Hematopoietic multipotent progenitor cell treated with erythropoietin and hydrocortisone succinate and interleukin-3 and kit ligand, for 6 days (in vitro differentiated cells): ENCODE results near the gene RAPGEF1.

Experiments
- DNase-seq: peaks from one replicate; pipeline ENCODE4 v3.0.0-alpha.2; 2015

Gene RAPGEF1

GRCh38 chr9:131595696-131596429 is 144.0 kb downstream of the RAPGEF1 start:
- no peak for DNase-seq

DNA sequence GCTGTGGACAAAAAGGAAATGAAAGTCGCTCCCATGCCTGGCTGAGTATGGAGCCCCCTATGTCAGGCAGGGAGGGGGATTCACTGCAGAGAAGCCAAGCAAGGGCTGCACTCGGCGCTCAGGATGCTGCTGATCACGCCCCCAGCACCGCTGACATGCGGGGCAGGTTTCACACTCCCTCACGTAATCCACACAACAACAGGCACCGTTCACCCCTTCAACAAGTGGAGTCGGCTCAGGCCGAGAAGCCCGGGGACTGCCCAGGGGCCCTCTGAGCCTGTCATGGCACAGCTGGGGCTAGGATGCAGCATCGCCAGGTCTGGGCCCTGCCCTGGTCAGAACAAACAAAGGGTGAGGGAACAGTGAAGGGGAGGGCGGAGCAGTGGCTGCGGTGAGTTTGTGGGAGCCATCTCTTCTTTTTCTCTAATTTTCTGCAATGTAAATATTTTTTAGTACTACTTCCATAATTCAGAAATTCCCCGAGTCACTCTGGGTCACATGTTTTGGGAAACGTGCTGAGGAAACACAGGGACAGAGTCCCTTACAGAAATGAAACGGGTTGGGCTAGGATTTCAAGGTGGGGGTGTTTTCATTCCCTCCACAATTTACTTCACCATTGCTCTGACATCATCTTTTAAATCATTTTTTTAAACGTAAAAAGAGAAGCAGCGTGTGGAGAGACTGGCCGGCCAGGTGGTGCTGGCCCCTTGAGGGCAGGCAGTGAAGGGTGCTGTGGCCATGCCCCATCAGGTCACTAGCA is 144.8 kb downstream of the RAPGEF1 start:
- DNase-seq = no peak

- DNase-seq = no peak
Observed at GRCh38 chr9:131593936-131594665, 145.8 kb downstream of the RAPGEF1 start.

GRCh38 chr9:131593091-131593820 is 146.6 kb downstream of the RAPGEF1 start:
- no peak for DNase-seq

DNA sequence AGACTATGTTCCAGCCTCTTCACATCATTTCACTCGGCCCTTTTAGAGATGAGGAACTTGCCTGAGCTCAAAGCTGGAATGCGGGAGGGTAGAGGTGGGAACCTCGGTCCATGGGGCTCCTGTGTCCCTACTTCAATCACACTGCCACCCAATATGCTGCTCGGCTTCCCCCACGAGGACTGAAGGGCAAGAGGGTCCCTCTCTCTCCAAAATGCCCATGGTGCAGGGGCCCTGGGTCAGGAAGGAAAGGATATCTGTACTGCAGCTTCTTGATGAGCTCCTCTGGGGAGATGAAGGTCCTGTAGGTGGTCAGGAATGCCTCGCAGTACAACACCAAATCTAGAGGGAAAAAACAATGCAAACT is 148.0 kb downstream of the RAPGEF1 start:
- DNase-seq = no peak

DNA sequence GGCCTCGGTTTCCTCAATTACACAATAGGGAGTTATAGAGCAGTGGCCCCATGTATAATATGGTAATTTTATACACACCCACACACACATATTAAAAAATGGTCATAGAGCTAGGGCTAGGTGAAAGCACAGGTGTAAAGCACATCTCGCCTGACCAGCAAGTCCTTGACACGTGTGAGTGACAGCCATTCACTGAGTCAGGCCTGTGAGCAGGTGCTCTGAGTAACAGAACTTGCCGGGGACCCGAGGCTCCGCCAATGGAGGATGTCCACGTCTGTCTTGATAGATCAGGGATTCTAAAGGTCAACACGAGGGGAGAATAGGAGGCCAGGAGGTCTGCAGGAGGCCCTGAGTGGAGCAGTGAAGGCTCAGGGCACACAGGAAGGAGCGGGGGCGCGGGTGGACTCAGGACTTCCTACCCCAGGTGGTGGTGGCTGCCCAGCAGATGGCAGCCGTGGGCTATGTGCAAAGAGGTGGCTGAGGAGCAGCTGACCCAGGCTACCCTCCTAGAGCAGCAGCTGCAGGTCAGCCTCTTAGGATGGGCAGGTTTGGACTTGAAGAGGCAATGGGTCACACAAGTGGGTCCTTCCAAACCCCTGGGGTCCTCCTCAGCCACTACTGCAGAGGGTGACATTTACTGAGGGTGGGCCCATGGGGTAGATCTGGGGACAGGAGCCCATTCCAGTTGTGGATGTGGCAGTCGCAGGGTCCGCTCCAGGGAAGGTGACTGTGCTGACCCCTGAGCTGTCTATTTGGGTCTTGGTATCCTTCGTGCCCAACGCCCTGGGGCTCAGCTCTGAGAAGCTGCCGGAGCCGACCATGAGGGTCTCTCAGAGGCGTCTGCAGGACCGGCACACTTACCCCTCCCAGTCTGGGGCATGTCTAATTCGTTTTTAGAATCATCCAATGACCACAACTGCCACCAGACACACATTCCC is 148.7 kb downstream of the RAPGEF1 start:
- peak; percentile 91 for DNase-seq

DNA sequence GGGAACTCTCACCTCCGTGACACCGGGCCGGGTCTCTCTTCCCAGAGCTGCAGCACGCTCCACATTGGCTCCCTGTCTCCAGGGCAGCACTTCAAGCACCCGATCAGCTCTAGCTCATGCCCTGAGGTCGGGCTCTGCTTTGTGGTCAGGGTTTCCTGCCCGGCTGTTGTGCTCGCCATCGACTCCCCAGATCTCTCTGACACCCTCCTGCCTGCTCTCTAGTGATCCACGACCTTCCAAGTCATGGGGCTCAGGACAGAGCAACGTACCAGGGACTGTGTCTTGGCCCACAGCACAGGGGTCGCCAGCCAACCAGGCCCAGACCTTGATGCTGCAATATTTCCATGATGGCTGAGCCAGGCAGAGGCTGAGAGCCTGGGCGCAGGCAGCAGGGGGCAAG is 149.4 kb downstream of the RAPGEF1 start:
- peak; percentile 53 for DNase-seq

DNA sequence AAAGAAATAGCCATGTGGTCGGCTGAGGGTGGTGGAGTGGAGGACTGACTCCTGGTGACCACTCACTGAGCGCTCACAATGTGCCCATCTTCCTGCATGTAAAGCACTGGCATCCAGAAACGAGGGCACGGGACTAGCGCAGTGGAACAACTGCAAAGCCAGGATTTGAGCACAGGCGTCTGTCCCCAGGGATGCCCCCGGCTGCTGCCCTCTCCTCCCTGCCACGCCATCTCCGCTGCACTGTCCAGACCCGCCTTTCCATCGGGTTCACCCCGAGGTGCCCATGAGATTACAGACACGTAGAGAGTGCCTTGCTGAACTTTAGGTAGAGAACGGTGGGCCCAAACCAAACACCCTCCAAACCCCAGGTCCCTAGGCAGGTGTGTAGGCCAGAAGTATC is 149.9 kb downstream of the RAPGEF1 start:
- DNase-seq = no peak

DNA sequence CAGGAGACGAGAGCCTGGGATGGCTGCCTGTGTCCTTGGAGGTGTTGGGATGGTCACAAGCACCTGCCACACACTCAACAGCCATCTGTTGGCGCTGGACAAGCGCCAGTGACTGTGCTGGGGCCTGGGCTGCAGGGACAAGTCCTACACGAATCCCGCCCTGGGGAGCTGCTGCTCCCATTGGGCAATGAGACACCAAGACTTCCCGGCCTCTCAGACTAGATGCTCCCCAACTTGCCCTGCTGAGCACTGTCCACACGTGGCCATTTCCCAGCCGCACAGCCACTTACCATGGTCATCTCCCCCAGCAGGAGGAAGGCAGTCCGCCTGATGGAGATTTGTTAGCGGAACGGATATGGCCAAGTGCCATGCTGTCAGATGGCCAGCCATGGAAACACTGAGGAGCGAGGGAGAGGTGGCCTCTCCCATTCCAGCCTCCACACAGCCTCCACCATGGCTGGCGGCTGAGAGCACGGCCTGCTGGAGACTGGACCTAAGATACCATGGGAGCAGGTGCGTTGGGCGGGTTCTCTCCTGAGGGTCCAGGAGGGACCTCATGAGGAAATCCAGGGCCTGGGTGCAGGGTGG is 150.7 kb downstream of the RAPGEF1 start:
- no peak for DNase-seq

DNA sequence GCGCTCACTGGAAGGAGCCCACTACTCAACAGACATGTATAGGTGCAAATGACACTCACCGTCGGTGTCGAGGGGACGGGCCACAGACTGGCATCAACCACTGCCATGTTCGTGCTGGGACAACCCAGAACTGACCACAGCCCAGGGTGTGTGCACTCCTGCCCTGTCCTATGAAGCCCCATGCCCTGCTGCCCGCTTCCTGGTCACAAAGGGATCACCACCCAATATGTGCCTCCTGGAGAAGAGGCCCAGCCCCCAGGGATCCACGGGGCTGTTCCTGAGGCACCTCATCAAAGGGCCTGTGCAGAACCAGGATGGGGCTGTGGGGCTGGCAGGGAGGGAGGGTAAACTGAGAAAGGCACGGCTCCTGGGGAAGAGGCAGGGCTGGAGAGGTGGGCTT is 151.5 kb downstream of the RAPGEF1 start:
- no peak for DNase-seq

- DNase-seq = no peak
Observed at GRCh38 chr9:131587906-131588305, 152.0 kb downstream of the RAPGEF1 start.

GRCh38 chr9:131587331-131587730 is 152.5 kb downstream of the RAPGEF1 start:
- no peak for DNase-seq

GRCh38 chr9:131585375-131585774 is 154.5 kb downstream of the RAPGEF1 start:
- DNase-seq = peak; percentile 72

- peak; percentile 16 for DNase-seq
Observed at GRCh38 chr9:131584858-131585257, 155.0 kb downstream of the RAPGEF1 start.

GRCh38 chr9:131583836-131584555 is 155.9 kb downstream of the RAPGEF1 start:
- no peak for DNase-seq

DNA sequence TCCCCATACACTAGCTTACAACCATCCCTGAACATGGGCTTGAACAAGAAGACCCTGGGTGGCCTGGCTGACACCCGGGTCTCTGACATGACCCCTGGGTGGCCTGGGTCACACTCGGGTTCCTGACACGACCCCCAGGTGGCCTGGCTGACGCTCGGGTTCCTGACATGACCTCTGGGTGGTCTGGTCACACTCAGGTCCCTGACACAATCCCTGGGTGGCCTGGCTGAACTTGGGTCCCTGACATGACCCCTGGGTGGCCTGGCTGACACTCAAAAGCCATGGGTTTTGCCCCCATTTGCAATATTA is 156.6 kb downstream of the RAPGEF1 start:
- no peak for DNase-seq

DNA sequence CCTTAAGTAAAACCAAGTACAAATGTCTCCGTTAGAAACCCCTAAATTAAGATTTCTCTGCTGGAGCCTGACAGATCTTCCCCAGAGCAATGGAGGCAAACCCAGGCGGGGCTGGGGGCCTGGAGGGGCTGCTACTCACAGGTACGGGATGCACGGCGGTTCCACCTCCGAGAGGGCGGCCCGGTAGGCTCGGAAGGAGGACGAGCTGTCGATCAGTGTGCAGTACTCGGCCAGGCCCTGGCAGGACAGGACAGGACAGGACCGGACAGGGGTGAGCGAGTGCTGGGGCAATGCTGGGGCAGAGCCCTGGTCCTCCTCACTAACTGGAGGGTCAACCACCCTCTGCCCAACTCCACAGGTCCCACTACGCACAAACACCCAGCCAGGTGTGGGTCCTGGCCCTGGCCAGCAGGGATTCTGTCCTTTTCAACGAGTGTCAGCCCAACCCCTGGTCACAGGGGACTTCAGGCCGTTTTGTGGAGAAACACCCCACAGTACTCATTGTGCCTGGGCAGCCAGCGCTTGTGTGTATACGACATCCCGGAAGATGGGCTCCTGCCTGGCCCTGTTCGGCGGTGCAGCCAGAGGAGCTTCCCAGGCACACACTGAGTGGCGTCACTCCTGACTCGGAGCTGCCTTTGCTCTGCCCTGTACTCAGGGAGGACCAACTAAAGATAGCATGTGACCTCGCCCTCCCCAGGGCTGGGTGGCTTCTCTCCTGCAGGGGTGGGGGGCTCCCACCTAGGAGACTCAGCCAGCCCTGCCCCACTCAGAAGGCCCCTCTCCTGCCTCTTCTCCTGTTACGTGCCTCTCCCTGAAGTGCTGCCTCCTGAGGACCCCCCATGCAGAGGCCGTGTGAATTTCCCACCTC is 157.2 kb downstream of the RAPGEF1 start:
- DNase-seq = no peak

DNA sequence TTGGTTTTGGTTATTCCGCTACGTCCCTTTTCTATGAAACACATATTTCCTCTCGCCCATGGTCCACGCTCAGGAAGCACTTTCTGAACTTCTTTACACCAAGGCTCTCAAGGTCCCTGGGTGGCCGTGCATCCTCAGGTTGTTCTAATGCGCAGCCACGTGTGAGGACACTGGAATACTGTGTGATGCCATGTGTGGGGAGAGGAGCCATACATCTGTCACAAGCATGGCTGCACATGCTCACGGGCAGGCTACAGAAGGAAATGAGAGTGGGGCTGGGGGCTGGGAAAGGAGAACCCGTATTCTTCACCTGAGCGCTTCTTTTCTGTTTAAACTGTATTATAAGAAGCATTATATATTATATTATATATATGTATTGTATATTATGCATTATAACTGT is 157.8 kb downstream of the RAPGEF1 start:
- DNase-seq = no peak

- DNase-seq = no peak
Observed at GRCh38 chr9:131580358-131580757, 159.5 kb downstream of the RAPGEF1 start.

- DNase-seq = no peak
Observed at GRCh38 chr9:131579789-131580211, 160.1 kb downstream of the RAPGEF1 start.
